Keratinocyte (primary cell): ENCODE measurements around the gene RBFOX1. TPM values are rescaled to one million over a fixed set of nuclear protein-coding genes. Genes with fewer than 3 reads are reported as not detected.

Experiments
- DNase-seq: peaks from one replicate; pipeline ENCODE4 v3.0.0-alpha.2; 2011; ENCODE audit warnings: low read depth, missing footprints, low spot score
- FAIRE-seq: peaks from 2 replicates; lab custom pipeline; 2011; peaks lifted over from hg19 to GRCh38; lab: Jason Lieb, UNC
- H2AFZ ChIP-seq: 2 replicates; pipeline ENCODE4 v1.6.0; 2012; ENCODE audit warnings: low read length, control low read depth, inconsistent platforms; ENCODE audit not compliant: control insufficient read depth
- H3K27ac ChIP-seq: 2 replicates; pipeline ENCODE4 v1.5.1; 2011; ENCODE audit warnings: low read length; ENCODE audit not compliant: control insufficient read depth, insufficient read depth
- H3K27me3 ChIP-seq: 3 replicates; pipeline ENCODE4 v1.6.0; 2011; ENCODE audit warnings: low read length; ENCODE audit not compliant: control insufficient read depth, insufficient read depth; ENCODE audit errors: extremely low read depth
- H3K36me3 ChIP-seq, 2 experiments: 2 replicates in 1 of 2; 3 replicates in 1 of 2; pipeline ENCODE4 v1.5.1; 2011; ENCODE audit warnings: low read length in 2 of 2, mild to moderate bottlenecking in 1 of 2; ENCODE audit not compliant: control insufficient read depth in 2 of 2, insufficient read depth in 2 of 2; ENCODE audit errors: extremely low read depth in 1 of 2
- H3K4me1 ChIP-seq: 3 replicates; pipeline ENCODE4 v1.5.1; 2011; ENCODE audit warnings: low read length; ENCODE audit not compliant: control insufficient read depth, insufficient read depth; ENCODE audit errors: extremely low read depth
- H3K4me2 ChIP-seq: 3 replicates; pipeline ENCODE4 v1.6.0; 2011; ENCODE audit warnings: low read depth, low read length; ENCODE audit not compliant: control insufficient read depth, insufficient read depth; ENCODE audit errors: extremely low read depth
- H3K4me3 ChIP-seq, 3 experiments: fragments of 200-600 bp in 1 of 3; sonication (generic) in 1 of 3; 2 replicates in 2 of 3; 3 replicates in 1 of 3; pipeline ENCODE4 v1.5.1; 2011 to 2016; ENCODE audit warnings: low read length in 3 of 3, mild to moderate bottlenecking in 3 of 3, control low read depth in 2 of 3, inconsistent platforms in 1 of 3, low read depth in 1 of 3, mixed read lengths in 1 of 3, mixed run types in 1 of 3, moderate library complexity in 1 of 3; ENCODE audit not compliant: control insufficient read depth in 2 of 3, insufficient read depth in 2 of 3; ENCODE audit errors: extremely low read depth in 1 of 3
- H3K79me2 ChIP-seq: 2 replicates; pipeline ENCODE4 v1.6.0; 2012; ENCODE audit warnings: low read length; ENCODE audit not compliant: control insufficient read depth, insufficient read depth
- H3K9ac ChIP-seq: 3 replicates; pipeline ENCODE4 v1.6.0; 2011; ENCODE audit warnings: low read length; ENCODE audit not compliant: control insufficient read depth, insufficient read depth; ENCODE audit errors: extremely low read depth
- H3K9me1 ChIP-seq: 3 replicates; pipeline ENCODE4 v1.6.0; 2011; ENCODE audit warnings: low read length; ENCODE audit not compliant: control insufficient read depth, insufficient read depth; ENCODE audit errors: extremely low read depth
- H3K9me3 ChIP-seq: 2 replicates; pipeline ENCODE4 v1.5.1; 2012; ENCODE audit warnings: low read depth, low read length; ENCODE audit not compliant: control insufficient read depth
- H4K20me1 ChIP-seq: 3 replicates; pipeline ENCODE4 v1.6.0; 2011; ENCODE audit warnings: low read length; ENCODE audit not compliant: control insufficient read depth, insufficient read depth; ENCODE audit errors: extremely low read depth
- EZH2 ChIP-seq: IDR thresholded peaks from one replicate; pipeline ENCODE4 v1.6.1; 2012; ENCODE audit warnings: inconsistent platforms, mild to moderate bottlenecking, low read length, moderate library complexity
- dilution Hi-C: fragments of 300-500 bp; cut with MboI; formaldehyde crosslinking; loops from one replicate; pipeline ENCODE4 v1.7.0; 2020; ENCODE audit warnings: low sequenced_read_pairs; ENCODE audit not compliant: extremely low pct_ligation_motif_present
- polyA plus RNA-seq, 5 experiments: library from polyadenylated mRNA; depleted of rRNA in 3 of 5; stranded (reverse) in 3 of 5; stranded (forward) in 1 of 5; unstranded in 1 of 5; fragments of >200 nt; gene quantifications; 1 replicate in 1 of 5; 2 replicates in 3 of 5; 3 replicates in 1 of 5; pipeline versions ENCODE4 v1.2.1 to v1.2.3, GENCODE V29; 2011 to 2012; ENCODE audit warnings: missing spikeins in 2 of 5, low read depth in 1 of 5, low replicate concordance in 1 of 5
- TF ChIP-seq, protein P1 (sequence below), 3 experiments: IDR thresholded peaks in 1 of 3; conservative IDR thresholded peaks in 1 of 3; optimal IDR thresholded peaks in 1 of 3; 2 replicates in 2 of 3; 3 replicates in 1 of 3; pipeline versions ENCODE3 to v1.5.1; 2011; ENCODE audit warnings: low read length in 3 of 3, mild to moderate bottlenecking in 3 of 3, moderate library complexity in 2 of 3, control low read depth in 1 of 3, inconsistent platforms in 1 of 3; ENCODE audit not compliant: insufficient read depth in 2 of 3; ENCODE audit errors: extremely low read depth in 1 of 3

RBFOX1 gene
- polyA plus RNA-seq, 1 donor (not counting 4 experiments of a cell fraction or from before 2014, with no cell fraction given) = not detected

DNA sequence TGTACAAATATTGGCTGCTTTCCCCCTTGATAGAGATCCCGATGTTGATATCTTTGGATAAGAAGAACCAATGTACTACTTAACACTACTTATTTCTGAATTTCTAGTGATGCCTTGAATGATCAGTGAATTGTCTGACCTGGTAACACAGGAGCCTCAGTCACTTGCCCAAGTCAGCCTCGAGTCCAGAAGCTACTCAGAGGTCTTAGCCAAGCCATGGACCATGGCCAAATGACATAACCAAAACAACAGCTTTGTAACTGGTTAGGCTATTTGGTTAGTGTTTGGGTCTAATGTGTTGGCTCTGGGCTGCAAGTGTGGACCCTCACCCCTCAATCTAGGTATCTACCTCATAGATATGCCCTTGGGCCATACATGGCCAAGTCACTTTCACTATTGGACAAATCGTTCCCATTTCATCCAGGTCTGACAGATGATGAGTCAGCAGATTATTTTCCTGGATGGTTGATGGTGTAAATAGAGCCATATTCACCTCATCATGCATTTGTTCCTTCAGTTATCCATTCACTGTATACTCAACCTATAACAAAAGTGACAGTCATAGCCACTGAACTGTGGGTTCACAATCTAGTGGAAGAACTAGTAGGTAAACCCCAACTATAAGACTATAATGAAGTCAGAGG lies 3.5 kb downstream of the RBFOX1 start:
- Histone ChIP-seq H3K4me1 (no peaks in the 10 kb centered on the region), H3K9me3 (no peaks in the 10 kb centered on the region), H3K9me1 (no peaks in the 10 kb centered on the region), H2AFZ (no peak overlapping the region), H3K79me2 (no peaks in the 10 kb centered on the region), H3K4me2 (no peak overlapping the region), H3K9ac (no peak overlapping the region), H3K27me3 (no peaks in the 10 kb centered on the region), H4K20me1 (no peaks in the 10 kb centered on the region), H3K36me3 (no peaks in the 10 kb centered on the region), H3K4me3 (no peak overlapping the region), H3K27ac (no peak overlapping the region)
- TF ChIP-seq, protein P1, sequence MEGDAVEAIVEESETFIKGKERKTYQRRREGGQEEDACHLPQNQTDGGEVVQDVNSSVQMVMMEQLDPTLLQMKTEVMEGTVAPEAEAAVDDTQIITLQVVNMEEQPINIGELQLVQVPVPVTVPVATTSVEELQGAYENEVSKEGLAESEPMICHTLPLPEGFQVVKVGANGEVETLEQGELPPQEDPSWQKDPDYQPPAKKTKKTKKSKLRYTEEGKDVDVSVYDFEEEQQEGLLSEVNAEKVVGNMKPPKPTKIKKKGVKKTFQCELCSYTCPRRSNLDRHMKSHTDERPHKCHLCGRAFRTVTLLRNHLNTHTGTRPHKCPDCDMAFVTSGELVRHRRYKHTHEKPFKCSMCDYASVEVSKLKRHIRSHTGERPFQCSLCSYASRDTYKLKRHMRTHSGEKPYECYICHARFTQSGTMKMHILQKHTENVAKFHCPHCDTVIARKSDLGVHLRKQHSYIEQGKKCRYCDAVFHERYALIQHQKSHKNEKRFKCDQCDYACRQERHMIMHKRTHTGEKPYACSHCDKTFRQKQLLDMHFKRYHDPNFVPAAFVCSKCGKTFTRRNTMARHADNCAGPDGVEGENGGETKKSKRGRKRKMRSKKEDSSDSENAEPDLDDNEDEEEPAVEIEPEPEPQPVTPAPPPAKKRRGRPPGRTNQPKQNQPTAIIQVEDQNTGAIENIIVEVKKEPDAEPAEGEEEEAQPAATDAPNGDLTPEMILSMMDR (optimal IDR thresholded peaks at IDR 0.05 in 1 of 3, IDR thresholded peaks at IDR 0.05 in 1 of 3, conservative IDR thresholded peaks at IDR 0.05 in 1 of 3; ENCODE audit: extremely low read depth in 1 of 3, insufficient read depth in 2 of 3, low read length in 3 of 3) = no peak
- TF ChIP-seq EZH2 = no peak
- dilution Hi-C loops = no loop called here
- FAIRE-seq (no peak), DNase-seq (no peak)

DNA sequence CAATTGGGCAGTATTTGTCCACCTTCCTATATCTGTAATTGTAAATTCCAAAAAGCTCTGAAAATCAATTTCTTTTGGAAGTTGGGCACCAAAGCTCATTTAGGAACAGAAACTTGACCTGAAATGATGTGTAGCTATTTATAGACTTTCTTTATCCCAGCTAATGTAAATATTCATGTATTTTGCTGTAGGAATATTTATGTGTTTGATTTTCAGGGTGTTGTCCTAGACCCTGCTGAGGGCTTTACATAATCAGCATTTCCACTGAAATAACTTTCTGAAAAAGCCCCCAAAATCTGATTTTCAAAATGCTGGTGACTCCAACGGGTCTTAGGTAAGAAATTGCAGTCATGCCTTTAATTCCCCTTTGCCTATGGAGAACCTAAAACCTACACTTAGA lies 4.1 kb downstream of the RBFOX1 start:
- dilution Hi-C loops = no loop called here
- Histone ChIP-seq H3K9me3 (no peaks in the 10 kb centered on the region), H3K4me3 (no peak overlapping the region)

More for the DNA sequence above, 4.1 kb downstream of the RBFOX1 start:
- Histone ChIP-seq H3K4me1 (no peaks in the 10 kb centered on the region), H3K9ac (no peak overlapping the region), H3K9me1 (no peaks in the 10 kb centered on the region), H3K27ac (no peak overlapping the region), H2AFZ (no peak overlapping the region), H3K4me2 (no peak overlapping the region), H4K20me1 (no peaks in the 10 kb centered on the region), H3K36me3 (no peaks in the 10 kb centered on the region), H3K27me3 (no peaks in the 10 kb centered on the region), H3K79me2 (no peaks in the 10 kb centered on the region)
- no peak for DNase-seq
- TF ChIP-seq, protein P1 (optimal IDR thresholded peaks at IDR 0.05 in 1 of 3, IDR thresholded peaks at IDR 0.05 in 1 of 3, conservative IDR thresholded peaks at IDR 0.05 in 1 of 3; ENCODE audit: extremely low read depth in 1 of 3, insufficient read depth in 2 of 3, low read length in 3 of 3) = no peak
- TF ChIP-seq EZH2 = no peak
- FAIRE-seq = no peak
